Stimulated activated CD4-positive, alpha-beta T cell treated with anti-CD3 and anti-CD28 coated beads, Interleukin-12 subunit alpha, Interleukin-12 subunit beta, amount 100 ng/mL, for 24 hours (primary cell): ENCODE results near the gene TAS2R42.

Experiments used
- DNase-seq, 2 experiments: peaks; one replicate each; pipeline ENCODE4 v3.0.0-alpha.2; 2020; ENCODE audit warnings: low read depth in 2 of 2

The TAS2R42 gene

GRCh38 chr12:11144297-11144696 is 42.4 kb downstream of the TAS2R42 start:
- DNase-seq: no peak

DNA sequence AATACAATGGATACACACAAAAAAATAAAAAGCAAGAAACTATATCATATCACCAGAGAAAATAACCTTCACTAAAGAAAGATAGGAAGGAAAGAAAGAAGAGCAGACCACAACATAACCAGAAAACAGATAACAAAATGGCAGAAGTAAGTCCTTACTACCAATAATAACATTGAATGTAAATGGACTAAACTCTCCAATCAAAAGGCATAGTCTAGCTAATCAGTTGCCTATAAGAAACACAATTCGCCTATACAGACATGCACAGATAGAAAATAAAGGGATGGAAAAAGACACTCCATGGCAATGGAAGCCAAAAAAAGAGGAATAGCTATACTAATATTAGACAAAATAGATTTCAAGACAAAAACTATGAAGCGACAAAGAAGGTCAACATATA is 43.4 kb downstream of the TAS2R42 start:
- DNase-seq: no peak

DNA sequence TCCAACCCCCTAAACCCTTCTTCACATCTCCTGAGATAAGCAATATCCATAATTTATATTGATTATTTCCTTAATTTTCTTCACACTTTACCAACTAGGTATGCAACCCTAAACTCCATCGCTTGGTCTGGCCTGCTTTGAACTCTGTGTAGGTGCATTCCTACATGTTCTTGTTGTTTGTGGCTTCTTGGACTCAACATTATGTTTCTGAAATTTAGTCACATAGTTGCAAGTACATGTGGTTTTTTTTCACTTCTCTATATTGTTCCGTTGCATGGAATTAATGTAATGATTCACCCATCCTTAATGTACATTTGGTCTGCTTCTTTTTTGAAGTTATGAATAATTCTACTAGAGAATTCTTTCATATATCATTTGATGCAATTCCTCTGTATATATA is 50.7 kb downstream of the TAS2R42 start:
- DNase-seq: no peak
